ENCODE results near the gene CRY1. TPM values are rescaled to one million over a fixed set of nuclear protein-coding genes. Genes with fewer than 3 reads are reported as not detected.

The CRY1 gene
- total RNA-seq, 6 experiments from 2014 or later, result 12.5 to 18.0 (median 16.1) TPM

DNA sequence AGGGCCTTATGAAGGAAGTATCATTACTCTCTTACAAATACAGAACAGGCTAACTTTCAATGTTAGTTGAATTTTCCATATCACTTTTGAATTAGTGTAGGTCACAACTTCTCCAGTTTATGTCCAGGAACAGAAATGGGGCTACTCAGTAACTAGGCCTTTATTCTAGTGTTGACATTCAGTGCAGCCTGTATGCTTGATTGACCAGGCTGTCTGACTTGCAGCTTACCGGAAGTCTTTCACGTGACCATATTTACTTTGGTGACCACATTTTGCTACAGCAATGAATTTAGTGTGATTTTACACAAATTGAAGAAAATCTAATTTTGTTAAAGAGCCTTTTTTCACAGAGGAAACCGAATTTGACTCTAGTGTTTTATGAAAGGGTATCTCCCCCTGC, 118.8 kb downstream of the CRY1 start:
- TF ChIP-seq, protein P1, sequence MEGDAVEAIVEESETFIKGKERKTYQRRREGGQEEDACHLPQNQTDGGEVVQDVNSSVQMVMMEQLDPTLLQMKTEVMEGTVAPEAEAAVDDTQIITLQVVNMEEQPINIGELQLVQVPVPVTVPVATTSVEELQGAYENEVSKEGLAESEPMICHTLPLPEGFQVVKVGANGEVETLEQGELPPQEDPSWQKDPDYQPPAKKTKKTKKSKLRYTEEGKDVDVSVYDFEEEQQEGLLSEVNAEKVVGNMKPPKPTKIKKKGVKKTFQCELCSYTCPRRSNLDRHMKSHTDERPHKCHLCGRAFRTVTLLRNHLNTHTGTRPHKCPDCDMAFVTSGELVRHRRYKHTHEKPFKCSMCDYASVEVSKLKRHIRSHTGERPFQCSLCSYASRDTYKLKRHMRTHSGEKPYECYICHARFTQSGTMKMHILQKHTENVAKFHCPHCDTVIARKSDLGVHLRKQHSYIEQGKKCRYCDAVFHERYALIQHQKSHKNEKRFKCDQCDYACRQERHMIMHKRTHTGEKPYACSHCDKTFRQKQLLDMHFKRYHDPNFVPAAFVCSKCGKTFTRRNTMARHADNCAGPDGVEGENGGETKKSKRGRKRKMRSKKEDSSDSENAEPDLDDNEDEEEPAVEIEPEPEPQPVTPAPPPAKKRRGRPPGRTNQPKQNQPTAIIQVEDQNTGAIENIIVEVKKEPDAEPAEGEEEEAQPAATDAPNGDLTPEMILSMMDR (IDR thresholded peaks at IDR 0.05), result no peak
- Mint-ChIP-seq H3K4me1 (ENCODE audit: low read depth) (peaks cover 68% of the 10 kb centered on the region), H3K9me3 (no peaks in the 10 kb centered on the region), H3K36me3 (ENCODE audit: low read depth) (peaks cover 53% of the 10 kb centered on the region), H3K27me3 (ENCODE audit: insufficient read depth) (no peaks in the 10 kb centered on the region), H3K27ac (no peak overlapping the region), H3K4me3 (no peak overlapping the region)
- DNase-seq, result no peak

DNA sequence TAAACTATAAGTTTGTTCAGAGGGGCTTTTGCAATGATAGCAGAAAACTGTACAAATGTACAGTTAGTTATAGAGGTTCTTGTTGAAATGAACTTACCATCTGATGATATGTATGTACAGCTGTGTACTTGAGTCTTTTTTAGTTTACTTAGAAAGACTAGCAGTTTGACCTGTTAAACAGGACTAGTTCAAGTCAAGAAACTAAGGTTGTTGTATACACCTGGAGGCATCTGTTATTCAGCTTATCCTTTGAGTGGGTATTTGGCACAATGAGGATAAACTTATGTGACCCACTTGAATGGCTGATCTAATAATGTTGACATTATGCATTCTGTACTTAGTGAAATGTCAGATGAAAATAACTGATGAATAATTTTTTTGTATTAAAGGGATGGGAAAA, 119.8 kb downstream of the CRY1 start:
- no peak overlapping the region for H3K4me3 Mint-ChIP-seq
- H3K4me1 Mint-ChIP-seq (ENCODE audit: low read depth), result peaks cover 62% of the 10 kb centered on the region
- no peak overlapping the region for H3K27ac Mint-ChIP-seq
- TF ChIP-seq, protein P1 (IDR thresholded peaks at IDR 0.05), result no peak
- H3K36me3 Mint-ChIP-seq (ENCODE audit: low read depth), result peaks cover 48% of the 10 kb centered on the region
- no peaks in the 10 kb centered on the region for H3K27me3 Mint-ChIP-seq (ENCODE audit: insufficient read depth)
- H3K9me3 Mint-ChIP-seq, result no peaks in the 10 kb centered on the region
- DNase-seq, result no peak

DNA sequence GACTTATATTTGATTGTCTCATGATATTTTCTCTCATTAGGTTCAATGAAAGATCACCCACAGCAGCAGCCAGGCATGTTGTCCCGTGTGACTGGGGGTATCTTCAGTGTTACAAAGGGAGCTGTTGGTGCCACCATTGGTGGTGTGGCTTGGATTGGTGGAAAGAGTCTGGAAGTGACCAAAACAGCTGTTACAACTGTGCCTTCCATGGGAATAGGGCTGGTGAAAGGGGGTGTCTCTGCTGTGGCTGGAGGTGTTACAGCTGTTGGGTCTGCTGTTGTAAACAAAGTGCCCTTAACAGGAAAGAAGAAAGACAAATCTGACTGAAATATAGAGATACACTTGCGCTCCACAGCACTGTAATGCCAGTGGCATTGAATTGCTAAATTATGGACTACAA, 122.3 kb downstream of the CRY1 start:
- no peak for DNase-seq
- peak overlapping the region; percentile 16; the same call in 1 of the 2 replicates for H3K27ac Mint-ChIP-seq

DNA sequence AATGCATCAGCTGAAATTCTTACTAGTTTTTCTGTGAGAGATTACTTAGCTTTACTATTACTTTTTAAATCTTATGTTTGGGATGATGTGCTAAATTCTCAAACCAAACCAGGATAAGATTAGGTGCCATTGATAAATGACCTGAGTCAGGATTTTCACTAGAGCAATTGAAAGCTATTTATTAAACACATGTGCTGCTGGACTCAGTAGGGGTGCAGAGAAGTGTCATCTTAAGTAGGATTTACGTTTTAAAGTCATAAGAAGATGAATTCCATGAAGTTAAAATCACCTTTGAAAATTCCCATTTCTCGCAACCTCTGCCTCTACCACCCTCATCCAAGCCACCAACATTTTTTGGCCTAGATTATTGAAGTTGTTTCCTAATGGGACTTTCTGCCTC, 128.8 kb downstream of the CRY1 start:
- Mint-ChIP-seq H3K4me1 (ENCODE audit: low read depth) (peaks cover 70% of the 10 kb centered on the region), H3K4me3 (no peak overlapping the region), H3K9me3 (no peaks in the 10 kb centered on the region), H3K27me3 (ENCODE audit: insufficient read depth) (peaks cover 2% of the 10 kb centered on the region; the same call in 1 of the 2 replicates), H3K36me3 (ENCODE audit: low read depth) (peaks cover 51% of the 10 kb centered on the region), H3K27ac (peak overlapping the region; percentile 42; the same call in 1 of the 2 replicates)
- no peak for DNase-seq
- TF ChIP-seq, protein P1 (IDR thresholded peaks at IDR 0.05), result no peak

More for the DNA sequence above, 122.3 kb downstream of the CRY1 start:
- TF ChIP-seq, protein P1 (IDR thresholded peaks at IDR 0.05), result no peak
- peaks cover 57% of the 10 kb centered on the region for H3K4me1 Mint-ChIP-seq (ENCODE audit: low read depth)
- H3K27me3 Mint-ChIP-seq (ENCODE audit: insufficient read depth), result no peaks in the 10 kb centered on the region
- peak overlapping the region; percentile 41; the same call in 1 of the 2 replicates for H3K4me3 Mint-ChIP-seq
- peaks cover 62% of the 10 kb centered on the region for H3K36me3 Mint-ChIP-seq (ENCODE audit: low read depth)
- H3K9me3 Mint-ChIP-seq, result no peaks in the 10 kb centered on the region

DNA sequence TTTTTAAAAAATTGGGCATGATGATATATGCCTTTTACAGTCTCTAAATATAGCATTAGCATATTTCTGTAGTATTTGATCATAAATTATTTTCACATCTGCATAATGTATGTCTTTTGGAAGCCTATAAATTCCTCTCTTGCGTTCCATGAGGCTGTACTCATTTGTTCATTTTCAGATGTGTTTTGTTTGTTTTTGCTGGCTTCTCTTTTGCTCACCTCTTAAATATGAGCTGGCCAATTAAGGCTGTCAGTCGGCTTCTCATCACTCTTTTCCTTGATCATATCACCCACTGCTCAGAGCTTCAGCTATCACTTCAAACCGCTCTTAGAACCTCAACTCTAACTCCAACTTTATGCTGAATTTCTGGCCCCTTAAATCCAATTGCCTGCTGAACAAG, 131.1 kb downstream of the CRY1 start:
- H3K36me3 Mint-ChIP-seq (ENCODE audit: low read depth), result peaks cover 57% of the 10 kb centered on the region
- H3K27ac Mint-ChIP-seq, result peak overlapping the region; percentile 38
- peak overlapping the region; percentile 49 for H3K4me3 Mint-ChIP-seq

More for the DNA sequence above, 131.1 kb downstream of the CRY1 start:
- TF ChIP-seq, protein P1 (IDR thresholded peaks at IDR 0.05), result no peak
- DNase-seq, result peak; percentile 39
- Mint-ChIP-seq H3K4me1 (ENCODE audit: low read depth) (peaks cover 80% of the 10 kb centered on the region), H3K9me3 (no peaks in the 10 kb centered on the region), H3K27me3 (ENCODE audit: insufficient read depth) (peaks cover 2% of the 10 kb centered on the region; the same call in 1 of the 2 replicates)

Measured in HFFc6 (cell line).